Activated CD4-positive, alpha-beta memory T cell treated with anti-CD3 and anti-CD28 coated beads, Interleukin-2, amount 10 ng/mL, durations not matched to agents 7 days and 5 days (primary cell): ENCODE results near the gene ERAP2. TPM values are rescaled to one million over a fixed set of nuclear protein-coding genes. Genes with fewer than 3 reads are reported as not detected.
A peak's percentile ranks its signal among the peaks of the same experiment; 100 is the strongest.

Experiments used
- CTCF ChIA-PET: fragments of 350-600 bp; sonication (Branson Sonifier 250); formaldehyde crosslinking; loops from one replicate; lab custom pipeline; 2021; ENCODE audit warnings: antibody characterized with exemption, inconsistent platforms; lab: Charles Lee
- POLR2A ChIA-PET: fragments of 350-600 bp; sonication (Branson Sonifier 250); formaldehyde crosslinking; loops from one replicate; lab custom pipeline; 2021; ENCODE audit warnings: antibody characterized with exemption; lab: Charles Lee
- DNase-seq: peaks from one replicate; pipeline ENCODE4 v3.0.0-alpha.2; 2020
- H3K27ac Mint-ChIP-seq: one replicate; pipeline ENCODE4 v1.8.0; 2021; ENCODE audit warnings: mild to moderate bottlenecking, mixed read lengths
- H3K27me3 Mint-ChIP-seq: one replicate; pipeline ENCODE4 v1.8.0; 2021; ENCODE audit warnings: mixed read lengths
- H3K36me3 Mint-ChIP-seq: one replicate; pipeline ENCODE4 v1.8.0; 2021; ENCODE audit warnings: low read depth, mixed read lengths
- H3K4me1 Mint-ChIP-seq: one replicate; pipeline ENCODE4 v1.8.0; 2021; ENCODE audit warnings: mixed read lengths
- H3K4me3 Mint-ChIP-seq: one replicate; pipeline ENCODE4 v1.8.0; 2021; ENCODE audit warnings: mild to moderate bottlenecking, mixed read lengths
- H3K9me3 Mint-ChIP-seq: one replicate; pipeline ENCODE4 v1.8.0; 2021; ENCODE audit warnings: mixed read lengths
- total RNA-seq, 2 experiments: library from RNA; stranded (reverse); gene quantifications; one replicate each; pipeline ENCODE4 v1.2.3, GENCODE V29; 2021

ERAP2 gene
- total RNA-seq, 2 experiments from 2014 or later, result 91.3 to 93.9 TPM

- no peak overlapping the region for H3K27ac Mint-ChIP-seq
- no peaks in the 10 kb centered on the region for H3K9me3 Mint-ChIP-seq
- H3K4me1 Mint-ChIP-seq, result peaks cover 18% of the 10 kb centered on the region
- no peaks in the 10 kb centered on the region for H3K27me3 Mint-ChIP-seq
- H3K4me3 Mint-ChIP-seq, result no peak overlapping the region
- CTCF ChIA-PET, result interaction anchor here (0.8 to 2.2 kb wide), 3 partner anchors 12 to 258 kb away, joined by 3 to 8 read pairs (median 6); no protein-coding TSS in a partner anchor
- no peak for DNase-seq
- POLR2A ChIA-PET, result no interaction called here
- peaks cover 80% of the 10 kb centered on the region for H3K36me3 Mint-ChIP-seq
These were observed 27.0 kb downstream of the ERAP2 start for GRCh38 chr5:96903300-96903699.

- no peak overlapping the region for H3K27ac Mint-ChIP-seq
These were observed 28.0 kb downstream of the ERAP2 start for GRCh38 chr5:96904054-96904931.

GRCh38 chr5:96905864-96906263 is 29.6 kb downstream of the ERAP2 start:
- no peak for DNase-seq
- Mint-ChIP-seq H3K27ac (no peak overlapping the region), H3K4me1 (peaks cover 14% of the 10 kb centered on the region), H3K9me3 (no peaks in the 10 kb centered on the region), H3K4me3 (no peak overlapping the region), H3K36me3 (peaks cover 80% of the 10 kb centered on the region), H3K27me3 (no peaks in the 10 kb centered on the region)
- CTCF ChIA-PET, result no interaction called here
- POLR2A ChIA-PET, result interaction anchor here (0.9 to 1.9 kb wide), 2 partner anchors 9 to 41 kb away, joined by 3 to 5 read pairs; no protein-coding TSS in a partner anchor

More at GRCh38 chr5:96904054-96904931, 28.0 kb downstream of the ERAP2 start:
- H3K27me3 Mint-ChIP-seq, result no peaks in the 10 kb centered on the region
- H3K9me3 Mint-ChIP-seq, result no peaks in the 10 kb centered on the region
- peaks cover 80% of the 10 kb centered on the region for H3K36me3 Mint-ChIP-seq
- no peak for DNase-seq
- peaks cover 14% of the 10 kb centered on the region for H3K4me1 Mint-ChIP-seq
- ChIA-PET CTCF (interaction anchor here (0.6 to 2.2 kb wide), 6 partner anchors 11 to 257 kb away, joined by 3 to 8 read pairs (median 4); no protein-coding TSS in a partner anchor), POLR2A (interaction anchor here (0.8 to 1.9 kb wide), 7 partner anchors 8 to 96 kb away, joined by 3 to 6 read pairs (median 4); partner anchors contain the start of genes ERAP1 and ERAP2)
- no peak overlapping the region for H3K4me3 Mint-ChIP-seq

- no peak for DNase-seq
- H3K27me3 Mint-ChIP-seq, result no peaks in the 10 kb centered on the region
- ChIA-PET CTCF (no interaction called here), POLR2A (interaction anchor here (0.5 to 1.5 kb wide), 2 partner anchors 40 to 42 kb away, joined by 3 read pairs; no protein-coding TSS in a partner anchor)
- no peak overlapping the region for H3K27ac Mint-ChIP-seq
- H3K9me3 Mint-ChIP-seq, result no peaks in the 10 kb centered on the region
- no peak overlapping the region for H3K4me3 Mint-ChIP-seq
- peaks cover 5% of the 10 kb centered on the region for H3K4me1 Mint-ChIP-seq
- H3K36me3 Mint-ChIP-seq, result peaks cover 69% of the 10 kb centered on the region
These were observed 32.7 kb downstream of the ERAP2 start for GRCh38 chr5:96909003-96909402.

- H3K4me3 Mint-ChIP-seq, result no peak overlapping the region
- no peak overlapping the region for H3K27ac Mint-ChIP-seq
- no peaks in the 10 kb centered on the region for H3K9me3 Mint-ChIP-seq
- H3K36me3 Mint-ChIP-seq, result peaks cover 69% of the 10 kb centered on the region
- no peak for DNase-seq
- no peaks in the 10 kb centered on the region for H3K27me3 Mint-ChIP-seq
- CTCF ChIA-PET, result no interaction called here
- peaks cover 4% of the 10 kb centered on the region for H3K4me1 Mint-ChIP-seq
- POLR2A ChIA-PET, result interaction anchor here (1.5 kb wide), 1 partner anchor 41 kb away, joined by 3 read pairs; no protein-coding TSS in a partner anchor
These were observed 33.1 kb downstream of the ERAP2 start for GRCh38 chr5:96909435-96909834.

- CTCF ChIA-PET, result interaction anchor here (1.0 kb wide), 1 partner anchor 15 kb away, joined by 4 read pairs; no protein-coding TSS in a partner anchor
These were observed 34.8 kb downstream of the ERAP2 start for GRCh38 chr5:96911139-96911538.

GRCh38 chr5:96913233-96913632 is 36.9 kb downstream of the ERAP2 start:
- CTCF ChIA-PET, result no interaction called here
- no peaks in the 10 kb centered on the region for H3K9me3 Mint-ChIP-seq

More at GRCh38 chr5:96911139-96911538, 34.8 kb downstream of the ERAP2 start:
- H3K9me3 Mint-ChIP-seq, result no peaks in the 10 kb centered on the region
- no peak overlapping the region for H3K4me3 Mint-ChIP-seq
- POLR2A ChIA-PET, result interaction anchor here (1.0 kb wide), 1 partner anchor 15 kb away, joined by 3 read pairs; no protein-coding TSS in a partner anchor
- no peak for DNase-seq
- H3K4me1 Mint-ChIP-seq, result peaks cover 5% of the 10 kb centered on the region
- no peak overlapping the region for H3K27ac Mint-ChIP-seq
- H3K27me3 Mint-ChIP-seq, result no peaks in the 10 kb centered on the region
- H3K36me3 Mint-ChIP-seq, result peaks cover 65% of the 10 kb centered on the region

GRCh38 chr5:96919754-96920197 is 43.5 kb downstream of the ERAP2 start:
- Mint-ChIP-seq H3K4me1 (peaks cover 23% of the 10 kb centered on the region), H3K36me3 (peaks cover 60% of the 10 kb centered on the region), H3K4me3 (no peak overlapping the region), H3K27ac (no peak overlapping the region), H3K27me3 (no peaks in the 10 kb centered on the region), H3K9me3 (no peaks in the 10 kb centered on the region)
- POLR2A ChIA-PET, result no interaction called here
- no peak for DNase-seq
- CTCF ChIA-PET, result no interaction called here

More at GRCh38 chr5:96913233-96913632, 36.9 kb downstream of the ERAP2 start:
- POLR2A ChIA-PET, result no interaction called here
- no peak for DNase-seq
- Mint-ChIP-seq H3K4me1 (peaks cover 5% of the 10 kb centered on the region), H3K4me3 (no peak overlapping the region), H3K27ac (no peak overlapping the region), H3K27me3 (no peaks in the 10 kb centered on the region), H3K36me3 (peaks cover 69% of the 10 kb centered on the region)

- H3K27me3 Mint-ChIP-seq, result no peaks in the 10 kb centered on the region
- peaks cover 23% of the 10 kb centered on the region for H3K4me1 Mint-ChIP-seq
- H3K27ac Mint-ChIP-seq, result no peak overlapping the region
- CTCF ChIA-PET, result no interaction called here
- POLR2A ChIA-PET, result interaction anchor here (1.2 kb wide), 1 partner anchor 13 kb away, joined by 4 read pairs; no protein-coding TSS in a partner anchor
- H3K4me3 Mint-ChIP-seq, result no peak overlapping the region
- H3K36me3 Mint-ChIP-seq, result peaks cover 60% of the 10 kb centered on the region
- H3K9me3 Mint-ChIP-seq, result no peaks in the 10 kb centered on the region
- no peak for DNase-seq
These were observed 44.5 kb downstream of the ERAP2 start for GRCh38 chr5:96920744-96921355.

- Mint-ChIP-seq H3K27ac (no peak overlapping the region), H3K4me3 (no peak overlapping the region), H3K4me1 (peaks cover 25% of the 10 kb centered on the region), H3K36me3 (peaks cover 47% of the 10 kb centered on the region), H3K27me3 (no peaks in the 10 kb centered on the region), H3K9me3 (no peaks in the 10 kb centered on the region)
- ChIA-PET POLR2A (interaction anchor here (1.0 to 2.4 kb wide), 2 partner anchors 11 to 35 kb away, joined by 3 to 10 read pairs; no protein-coding TSS in a partner anchor), CTCF (no interaction called here)
- DNase-seq, result no peak
These were observed 46.4 kb downstream of the ERAP2 start for GRCh38 chr5:96922499-96923244.

- peaks cover 23% of the 10 kb centered on the region for H3K4me1 Mint-ChIP-seq
- H3K27ac Mint-ChIP-seq, result peak overlapping the region; percentile 38
- no peaks in the 10 kb centered on the region for H3K27me3 Mint-ChIP-seq
- H3K4me3 Mint-ChIP-seq, result no peak overlapping the region
- ChIA-PET CTCF (interaction anchor here (1.0 to 1.1 kb wide), 2 partner anchors 14 to 55 kb away, joined by 3 to 5 read pairs; no protein-coding TSS in a partner anchor), POLR2A (interaction anchor here (1.3 to 2.4 kb wide), 3 partner anchors 9 to 27 kb away, joined by 4 to 10 read pairs (median 4); no protein-coding TSS in a partner anchor)
- peaks cover 46% of the 10 kb centered on the region for H3K36me3 Mint-ChIP-seq
- no peak for DNase-seq
- no peaks in the 10 kb centered on the region for H3K9me3 Mint-ChIP-seq
These were observed 47.7 kb downstream of the ERAP2 start for GRCh38 chr5:96924016-96924443.

- POLR2A ChIA-PET, result no interaction called here
- CTCF ChIA-PET, result interaction anchor here (0.7 kb wide), 1 partner anchor 307 kb away, joined by 3 read pairs; no protein-coding TSS in a partner anchor
These were observed 50.0 kb downstream of the ERAP2 start for GRCh38 chr5:96926276-96926675.

More at GRCh38 chr5:96926276-96926675, 50.0 kb downstream of the ERAP2 start:
- Mint-ChIP-seq H3K27me3 (no peaks in the 10 kb centered on the region), H3K4me3 (no peak overlapping the region), H3K9me3 (no peaks in the 10 kb centered on the region), H3K4me1 (peaks cover 25% of the 10 kb centered on the region), H3K27ac (no peak overlapping the region), H3K36me3 (peaks cover 39% of the 10 kb centered on the region)
- DNase-seq, result no peak
